H54 (cell line): ENCODE measurements around the gene IFI44L.
A peak's percentile ranks its signal among the peaks of the same experiment; 100 is the strongest.

Source experiments
- DNase-seq: peaks from one replicate; pipeline ENCODE4 v3.0.0; 2011; ENCODE audit warnings: low spot score, mixed read lengths; ENCODE audit not compliant: insufficient read length
- FAIRE-seq: peaks from 3 replicates; lab custom pipeline; 2011; peaks lifted over from hg19 to GRCh38; lab: Jason Lieb, UNC
- POLR2A ChIP-seq: IDR thresholded peaks from 2 replicates; pipeline ENCODE4 v1.6.1; 2011; ENCODE audit warnings: low read depth, mild to moderate bottlenecking, low read length

The IFI44L gene

DNA sequence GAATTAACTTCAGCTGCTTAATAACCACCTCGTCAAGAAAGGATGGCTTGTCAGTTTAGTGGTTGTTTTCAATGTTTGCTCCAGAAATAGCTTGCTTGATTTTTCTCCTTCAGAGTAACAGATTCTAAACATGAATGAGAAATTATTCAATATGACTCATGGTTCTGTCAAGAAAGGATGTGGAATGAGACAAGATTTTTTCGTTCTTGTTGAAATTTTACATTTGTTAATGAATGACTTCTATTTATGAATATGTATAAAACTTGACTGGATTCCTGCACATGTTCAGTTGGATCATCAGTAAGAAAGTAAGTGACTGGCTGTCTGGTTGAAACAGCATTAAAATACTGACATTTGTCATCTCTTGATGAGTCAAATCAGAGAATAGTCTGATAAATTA is 67.7 kb downstream of the IFI44L start:
- peak; percentile 53 for FAIRE-seq
- no peak for TF ChIP-seq POLR2A
- DNase-seq: no peak

DNA sequence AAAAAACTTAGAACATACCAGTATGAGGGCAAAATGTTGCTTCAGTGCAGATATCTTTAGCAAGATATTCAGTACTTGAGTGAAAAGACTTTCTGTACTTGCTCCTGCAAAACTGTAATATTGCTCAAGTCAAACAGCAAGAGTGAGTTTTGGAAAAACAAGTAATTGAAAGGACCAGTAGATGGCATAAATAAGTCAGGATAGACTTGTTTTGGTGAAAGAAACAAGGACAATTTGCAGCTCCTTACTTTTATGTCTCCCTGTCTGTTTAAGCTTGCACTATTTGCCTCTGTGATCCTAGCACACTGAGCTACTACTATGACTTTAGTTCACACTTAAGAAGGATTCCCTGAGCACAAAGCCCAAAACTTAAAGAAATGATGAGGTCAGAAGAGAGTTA is 68.4 kb downstream of the IFI44L start:
- no peak for DNase-seq
- peak; percentile 95 for FAIRE-seq

DNA sequence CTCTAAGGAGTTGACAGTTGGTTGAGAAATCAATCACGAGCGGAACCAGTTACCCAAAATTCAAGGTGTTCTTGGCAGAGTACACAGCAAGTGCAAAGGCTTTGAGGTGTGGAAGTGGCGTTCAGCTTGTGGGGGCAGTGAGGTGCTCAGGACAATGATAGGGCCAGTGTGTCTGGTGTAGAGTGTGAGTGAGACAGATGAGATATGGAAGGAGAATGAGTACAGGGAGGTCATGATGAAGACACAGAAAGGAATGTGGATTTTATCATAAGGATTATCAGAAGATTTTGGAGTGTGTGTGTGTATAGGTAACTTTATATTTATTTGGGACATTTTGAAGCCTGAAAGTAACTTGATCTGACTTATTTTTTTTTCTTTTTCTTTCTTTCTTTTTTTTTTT is 70.3 kb downstream of the IFI44L start:
- DNase-seq (no peak), FAIRE-seq (no peak)
- no peak for TF ChIP-seq POLR2A

More for the DNA sequence above, 68.4 kb downstream of the IFI44L start:
- TF ChIP-seq POLR2A: no peak

DNA sequence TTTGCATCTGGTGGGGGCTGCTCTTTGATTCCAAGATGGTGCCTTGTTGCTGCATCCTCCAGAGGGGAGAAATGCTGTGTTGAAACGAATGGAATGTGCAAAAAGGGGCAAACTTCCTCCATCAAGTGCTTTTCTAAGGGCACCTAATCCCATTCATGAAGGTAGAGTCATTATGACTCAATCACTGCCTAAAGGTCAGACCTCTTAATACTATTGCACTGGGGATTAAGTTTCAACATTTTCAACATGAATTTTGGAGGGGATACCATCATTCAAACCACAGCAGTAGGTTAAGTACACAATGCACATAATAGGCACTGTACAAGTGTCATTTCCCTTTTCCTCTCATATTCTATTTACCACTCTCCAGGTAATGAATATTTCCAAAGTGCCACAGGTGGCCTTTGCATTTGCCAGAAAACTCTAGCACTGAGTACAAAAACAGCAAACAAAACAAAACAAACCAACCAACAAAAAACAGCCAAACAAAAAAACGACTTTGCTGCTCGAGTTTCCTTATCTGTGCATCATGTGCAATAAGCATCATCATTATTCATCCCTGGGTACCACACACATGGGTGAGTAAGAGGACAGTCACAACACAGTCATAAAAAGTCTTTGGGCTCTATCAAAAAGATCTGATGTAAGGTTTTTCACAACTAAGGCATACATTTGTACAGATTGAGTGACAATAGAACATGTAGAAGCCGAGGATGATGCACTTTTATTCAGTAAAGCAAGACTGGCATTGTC is 71.9 kb downstream of the IFI44L start:
- peak; percentile 98 for FAIRE-seq
- no peak for TF ChIP-seq POLR2A
- peak; percentile 9 for DNase-seq
